WTC11 (cell line): Measurements from ENCODE around the gene CHCHD1. TPM values are rescaled to one million over a fixed set of nuclear protein-coding genes. Genes with fewer than 3 reads are reported as not detected.
"Not testable (repeated sequence)": the region's sequence is repeated elsewhere in the genome, so short reads cannot be mapped to it uniquely, and the experiment has no call there.

Source experiments
- ATAC-seq: fragments of 200-7000 bp; cut with Tn5 transposase; 2 replicates; pipeline ENCODE4 v1.10.0; 2021; ENCODE audit warnings: mild to moderate bottlenecking, moderate library complexity
- CTCF ChIA-PET: fragments of 300-600 bp; sonication (Branson Sonifier 250); formaldehyde crosslinking; loops from one replicate; lab custom pipeline; 2021; ENCODE audit warnings: antibody characterized with exemption; lab: Charles Lee
- POLR2A ChIA-PET: fragments of 350-600 bp; sonication (Branson Sonifier 250); formaldehyde crosslinking; loops from one replicate; lab custom pipeline; 2021; ENCODE audit warnings: antibody characterized with exemption; lab: Charles Lee
- DNase-seq: peaks from one replicate; pipeline ENCODE4 v3.0.0; 2021; ENCODE audit warnings: low spot score
- H3K27ac Mint-ChIP-seq: 2 replicates; pipeline ENCODE4 v1.8.0; 2021; ENCODE audit warnings: mixed read lengths
- H3K27me3 Mint-ChIP-seq: 2 replicates; pipeline ENCODE4 v1.8.0; 2021; ENCODE audit warnings: low read depth, mild to moderate bottlenecking, moderate library complexity, mixed read lengths
- H3K36me3 Mint-ChIP-seq: 2 replicates; pipeline ENCODE4 v1.8.0; 2021; ENCODE audit warnings: mixed read lengths
- H3K4me1 Mint-ChIP-seq: 2 replicates; pipeline ENCODE4 v1.8.0; 2022; ENCODE audit warnings: mixed read lengths
- H3K4me3 Mint-ChIP-seq: 2 replicates; pipeline ENCODE4 v1.8.0; 2021; ENCODE audit warnings: mild to moderate bottlenecking, moderate library complexity, mixed read lengths
- H3K9me3 Mint-ChIP-seq: 2 replicates; pipeline ENCODE4 v1.8.0; 2021; ENCODE audit warnings: mixed read lengths
- CBFB ChIP-seq: sonication (generic); formaldehyde crosslinking; IDR thresholded peaks from 2 replicates; pipeline ENCODE4 v1.8.1; 2022; ENCODE audit warnings: mild to moderate bottlenecking, low read depth, missing genetic modification reagents
- ELF4 ChIP-seq: sonication (generic); formaldehyde crosslinking; IDR thresholded peaks from 2 replicates; pipeline ENCODE4 v1.8.1; 2022; ENCODE audit warnings: low read depth, mild to moderate bottlenecking, moderate library complexity, missing genetic modification reagents
- GABPB1 ChIP-seq: sonication (generic); formaldehyde crosslinking; IDR thresholded peaks from 2 replicates; pipeline ENCODE4 v1.8.1; 2023; ENCODE audit warnings: mild to moderate bottlenecking, missing genetic modification reagents
- GRHL2 ChIP-seq: fragments of 250-450 bp; sonication (Bioruptor Pico); IDR thresholded peaks from 2 replicates; pipeline ENCODE4 v1.8.0; 2022; ENCODE audit warnings: mild to moderate bottlenecking, moderate library complexity; ENCODE audit not compliant: insufficient replicate concordance, severe bottlenecking
- GTF2I ChIP-seq: fragments of 250-450 bp; sonication (Bioruptor Pico); conservative IDR thresholded peaks from 2 replicates; pipeline ENCODE4 v1.4.0; 2021; ENCODE audit warnings: mild to moderate bottlenecking
- MYBL2 ChIP-seq: sonication (generic); formaldehyde crosslinking; IDR thresholded peaks from 2 replicates; pipeline ENCODE4 v1.8.1; 2023; ENCODE audit warnings: mild to moderate bottlenecking, moderate library complexity, missing genetic modification reagents
- RELA ChIP-seq: sonication (generic); formaldehyde crosslinking; IDR thresholded peaks from 2 replicates; pipeline ENCODE4 v1.8.1; 2022; ENCODE audit warnings: missing genetic modification reagents, mild to moderate bottlenecking, borderline replicate concordance
- SP1 ChIP-seq: sonication (generic); formaldehyde crosslinking; conservative IDR thresholded peaks from 2 replicates; pipeline ENCODE4 v1.8.1; 2022; ENCODE audit warnings: missing genetic modification reagents
- TP53 ChIP-seq: sonication (generic); formaldehyde crosslinking; IDR thresholded peaks from 2 replicates; pipeline ENCODE4 v1.8.1; 2023; ENCODE audit warnings: mild to moderate bottlenecking, missing genetic modification reagents
- total RNA-seq: library from RNA; stranded (reverse); gene quantifications from 3 replicates; pipeline ENCODE4 v1.2.3, GENCODE V29; 2021
- TF ChIP-seq, protein P1 (sequence below): fragments of 250-450 bp; sonication (Bioruptor Pico); IDR thresholded peaks from 2 replicates; pipeline ENCODE4 v1.9.0; 2021; ENCODE audit warnings: mild to moderate bottlenecking, borderline replicate concordance
- TF ChIP-seq, protein P2 (sequence below): sonication (generic); formaldehyde crosslinking; IDR thresholded peaks from 2 replicates; pipeline ENCODE4 v1.8.0; 2022; ENCODE audit warnings: mild to moderate bottlenecking, missing genetic modification reagents
- TF ChIP-seq, protein P3 (sequence below): sonication (generic); formaldehyde crosslinking; IDR thresholded peaks from 2 replicates; pipeline ENCODE4 v1.8.1; 2023; ENCODE audit warnings: mild to moderate bottlenecking, missing genetic modification reagents, moderate library complexity
- TF ChIP-seq, protein P4 (sequence below): sonication (generic); formaldehyde crosslinking; conservative IDR thresholded peaks from 2 replicates; pipeline ENCODE4 v1.8.1; 2023; ENCODE audit warnings: mild to moderate bottlenecking, low read depth, missing genetic modification reagents, moderate library complexity
- TF ChIP-seq, protein P5 (sequence below): sonication (generic); formaldehyde crosslinking; IDR thresholded peaks from 2 replicates; pipeline ENCODE4 v1.8.1; 2022; ENCODE audit warnings: low read depth, missing genetic modification reagents, borderline replicate concordance

CHCHD1 gene
- total RNA-seq, 1 experiment from 2014 or later: 45.9 TPM

DNA sequence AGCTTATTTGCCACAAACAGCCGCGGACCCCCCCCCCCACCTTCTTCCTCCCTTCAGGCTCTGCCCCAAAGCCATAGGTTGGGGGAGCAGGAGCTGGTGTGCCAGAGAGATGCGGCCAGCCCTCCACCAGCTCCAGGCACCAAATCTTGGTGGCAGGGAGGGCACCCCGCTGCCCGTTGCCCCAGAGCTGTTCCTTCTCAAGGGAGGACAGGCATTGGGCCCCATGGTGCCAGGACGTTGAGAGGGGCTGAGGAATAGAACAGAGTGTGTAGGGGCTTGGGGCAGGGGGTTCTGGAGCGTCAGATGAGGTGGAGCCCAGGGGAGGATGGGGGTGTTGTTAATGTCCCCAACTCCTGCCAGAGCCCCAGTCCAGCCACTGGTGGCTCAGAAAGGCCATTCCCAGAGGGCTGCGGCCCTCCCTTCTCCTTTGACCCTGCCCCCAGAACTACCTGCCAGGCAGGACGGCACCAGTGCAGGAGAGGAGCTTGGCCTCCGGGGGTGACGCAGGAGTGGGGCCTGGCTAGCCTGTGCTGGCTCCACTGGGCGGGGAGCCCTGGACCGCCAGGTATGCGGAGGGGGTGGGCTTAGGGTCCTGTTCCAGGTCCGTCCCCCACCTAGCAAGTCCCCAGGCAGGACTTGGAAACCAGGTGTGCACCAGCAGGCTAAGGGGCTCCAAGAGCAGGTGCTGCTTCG lies 47.7 kb upstream of the CHCHD1 start:
- peak; percentile 11; the same call in 1 of the 2 replicates for ATAC-seq
- H3K27me3 Mint-ChIP-seq: no peaks in the 10 kb centered on the region
- ChIA-PET POLR2A (interaction anchor here (1.6 kb wide), 1 partner anchor 9 kb away, joined by 6 read pairs; no protein-coding TSS in a partner anchor), CTCF (interaction anchor here (0.6 to 1.6 kb wide), 5 partner anchors 35 to 222 kb away, joined by 3 to 7 read pairs (median 3); a partner anchor contains a TSS)
- H3K9me3 Mint-ChIP-seq: no peaks in the 10 kb centered on the region
- peak; percentile 21 for DNase-seq
- no peak overlapping the region for H3K27ac Mint-ChIP-seq
- TF ChIP-seq GTF2I (CRISPR knock-in tag) (no peak), ELF4 (CRISPR knock-in tag) (no peak), SP1 (CRISPR knock-in tag) (no peak), GRHL2 (CRISPR knock-in tag) (no peak)
- TF ChIP-seq, protein P1, sequence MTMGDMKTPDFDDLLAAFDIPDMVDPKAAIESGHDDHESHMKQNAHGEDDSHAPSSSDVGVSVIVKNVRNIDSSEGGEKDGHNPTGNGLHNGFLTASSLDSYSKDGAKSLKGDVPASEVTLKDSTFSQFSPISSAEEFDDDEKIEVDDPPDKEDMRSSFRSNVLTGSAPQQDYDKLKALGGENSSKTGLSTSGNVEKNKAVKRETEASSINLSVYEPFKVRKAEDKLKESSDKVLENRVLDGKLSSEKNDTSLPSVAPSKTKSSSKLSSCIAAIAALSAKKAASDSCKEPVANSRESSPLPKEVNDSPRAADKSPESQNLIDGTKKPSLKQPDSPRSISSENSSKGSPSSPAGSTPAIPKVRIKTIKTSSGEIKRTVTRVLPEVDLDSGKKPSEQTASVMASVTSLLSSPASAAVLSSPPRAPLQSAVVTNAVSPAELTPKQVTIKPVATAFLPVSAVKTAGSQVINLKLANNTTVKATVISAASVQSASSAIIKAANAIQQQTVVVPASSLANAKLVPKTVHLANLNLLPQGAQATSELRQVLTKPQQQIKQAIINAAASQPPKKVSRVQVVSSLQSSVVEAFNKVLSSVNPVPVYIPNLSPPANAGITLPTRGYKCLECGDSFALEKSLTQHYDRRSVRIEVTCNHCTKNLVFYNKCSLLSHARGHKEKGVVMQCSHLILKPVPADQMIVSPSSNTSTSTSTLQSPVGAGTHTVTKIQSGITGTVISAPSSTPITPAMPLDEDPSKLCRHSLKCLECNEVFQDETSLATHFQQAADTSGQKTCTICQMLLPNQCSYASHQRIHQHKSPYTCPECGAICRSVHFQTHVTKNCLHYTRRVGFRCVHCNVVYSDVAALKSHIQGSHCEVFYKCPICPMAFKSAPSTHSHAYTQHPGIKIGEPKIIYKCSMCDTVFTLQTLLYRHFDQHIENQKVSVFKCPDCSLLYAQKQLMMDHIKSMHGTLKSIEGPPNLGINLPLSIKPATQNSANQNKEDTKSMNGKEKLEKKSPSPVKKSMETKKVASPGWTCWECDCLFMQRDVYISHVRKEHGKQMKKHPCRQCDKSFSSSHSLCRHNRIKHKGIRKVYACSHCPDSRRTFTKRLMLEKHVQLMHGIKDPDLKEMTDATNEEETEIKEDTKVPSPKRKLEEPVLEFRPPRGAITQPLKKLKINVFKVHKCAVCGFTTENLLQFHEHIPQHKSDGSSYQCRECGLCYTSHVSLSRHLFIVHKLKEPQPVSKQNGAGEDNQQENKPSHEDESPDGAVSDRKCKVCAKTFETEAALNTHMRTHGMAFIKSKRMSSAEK: no peak
- TF ChIP-seq, protein P2, sequence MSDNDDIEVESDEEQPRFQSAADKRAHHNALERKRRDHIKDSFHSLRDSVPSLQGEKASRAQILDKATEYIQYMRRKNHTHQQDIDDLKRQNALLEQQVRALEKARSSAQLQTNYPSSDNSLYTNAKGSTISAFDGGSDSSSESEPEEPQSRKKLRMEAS: no peak
- H3K36me3 Mint-ChIP-seq: peaks cover 8% of the 10 kb centered on the region; the same call in 1 of the 2 replicates
- H3K4me3 Mint-ChIP-seq: no peak overlapping the region
- H3K4me1 Mint-ChIP-seq: 0 out of 2 replicates have a peak, but pooled peaks cover 2% of the 10 kb centered on the region

DNA sequence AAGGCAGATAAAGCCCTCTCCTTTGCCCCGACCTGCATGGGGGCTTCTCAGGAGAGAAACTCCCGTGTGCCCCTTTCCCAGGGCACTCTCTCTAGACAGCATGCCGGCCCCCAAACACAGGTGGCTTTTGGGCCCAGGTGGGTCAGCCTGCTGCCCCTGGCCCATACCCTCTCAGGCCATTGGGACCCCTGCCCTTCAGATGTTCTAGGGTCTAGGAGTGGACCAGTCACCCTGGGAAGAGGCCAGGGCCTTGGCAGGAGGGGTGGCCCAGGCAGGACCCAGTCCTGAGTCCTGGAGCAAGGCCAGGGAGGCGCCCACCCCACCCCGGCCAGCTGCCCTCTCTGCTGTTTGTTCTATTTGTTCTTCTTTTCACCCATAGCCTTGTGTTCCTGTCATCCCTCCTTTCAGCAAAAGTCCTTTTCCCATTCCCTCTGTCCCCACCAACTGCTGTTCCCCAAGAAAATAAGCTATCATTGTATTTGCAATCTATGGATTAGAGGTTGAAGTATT lies 47.0 kb upstream of the CHCHD1 start:
- no peak overlapping the region for H3K27ac Mint-ChIP-seq
- ChIA-PET POLR2A (no interaction called here), CTCF (no interaction called here)
- 0 out of 2 replicates have a peak, but pooled peaks cover 2% of the 10 kb centered on the region for H3K4me1 Mint-ChIP-seq
- no peak for TF ChIP-seq MYBL2 (CRISPR knock-in tag)
- TF ChIP-seq, protein P3, sequence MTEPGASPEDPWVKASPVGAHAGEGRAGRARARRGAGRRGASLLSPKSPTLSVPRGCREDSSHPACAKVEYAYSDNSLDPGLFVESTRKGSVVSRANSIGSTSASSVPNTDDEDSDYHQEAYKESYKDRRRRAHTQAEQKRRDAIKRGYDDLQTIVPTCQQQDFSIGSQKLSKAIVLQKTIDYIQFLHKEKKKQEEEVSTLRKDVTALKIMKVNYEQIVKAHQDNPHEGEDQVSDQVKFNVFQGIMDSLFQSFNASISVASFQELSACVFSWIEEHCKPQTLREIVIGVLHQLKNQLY (CRISPR knock-in tag): no peak
- TF ChIP-seq, protein P4, sequence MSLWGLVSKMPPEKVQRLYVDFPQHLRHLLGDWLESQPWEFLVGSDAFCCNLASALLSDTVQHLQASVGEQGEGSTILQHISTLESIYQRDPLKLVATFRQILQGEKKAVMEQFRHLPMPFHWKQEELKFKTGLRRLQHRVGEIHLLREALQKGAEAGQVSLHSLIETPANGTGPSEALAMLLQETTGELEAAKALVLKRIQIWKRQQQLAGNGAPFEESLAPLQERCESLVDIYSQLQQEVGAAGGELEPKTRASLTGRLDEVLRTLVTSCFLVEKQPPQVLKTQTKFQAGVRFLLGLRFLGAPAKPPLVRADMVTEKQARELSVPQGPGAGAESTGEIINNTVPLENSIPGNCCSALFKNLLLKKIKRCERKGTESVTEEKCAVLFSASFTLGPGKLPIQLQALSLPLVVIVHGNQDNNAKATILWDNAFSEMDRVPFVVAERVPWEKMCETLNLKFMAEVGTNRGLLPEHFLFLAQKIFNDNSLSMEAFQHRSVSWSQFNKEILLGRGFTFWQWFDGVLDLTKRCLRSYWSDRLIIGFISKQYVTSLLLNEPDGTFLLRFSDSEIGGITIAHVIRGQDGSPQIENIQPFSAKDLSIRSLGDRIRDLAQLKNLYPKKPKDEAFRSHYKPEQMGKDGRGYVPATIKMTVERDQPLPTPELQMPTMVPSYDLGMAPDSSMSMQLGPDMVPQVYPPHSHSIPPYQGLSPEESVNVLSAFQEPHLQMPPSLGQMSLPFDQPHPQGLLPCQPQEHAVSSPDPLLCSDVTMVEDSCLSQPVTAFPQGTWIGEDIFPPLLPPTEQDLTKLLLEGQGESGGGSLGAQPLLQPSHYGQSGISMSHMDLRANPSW (CRISPR knock-in tag): no peak
- TF ChIP-seq TP53: no peak
- TF ChIP-seq RELA (CRISPR knock-in tag): no peak
- TF ChIP-seq, protein P5, sequence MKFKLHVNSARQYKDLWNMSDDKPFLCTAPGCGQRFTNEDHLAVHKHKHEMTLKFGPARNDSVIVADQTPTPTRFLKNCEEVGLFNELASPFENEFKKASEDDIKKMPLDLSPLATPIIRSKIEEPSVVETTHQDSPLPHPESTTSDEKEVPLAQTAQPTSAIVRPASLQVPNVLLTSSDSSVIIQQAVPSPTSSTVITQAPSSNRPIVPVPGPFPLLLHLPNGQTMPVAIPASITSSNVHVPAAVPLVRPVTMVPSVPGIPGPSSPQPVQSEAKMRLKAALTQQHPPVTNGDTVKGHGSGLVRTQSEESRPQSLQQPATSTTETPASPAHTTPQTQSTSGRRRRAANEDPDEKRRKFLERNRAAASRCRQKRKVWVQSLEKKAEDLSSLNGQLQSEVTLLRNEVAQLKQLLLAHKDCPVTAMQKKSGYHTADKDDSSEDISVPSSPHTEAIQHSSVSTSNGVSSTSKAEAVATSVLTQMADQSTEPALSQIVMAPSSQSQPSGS (CRISPR knock-in tag): no peak
- TF ChIP-seq GABPB1 (CRISPR knock-in tag): no peak
- TF ChIP-seq CBFB (CRISPR knock-in tag): no peak
- no peak overlapping the region for H3K4me3 Mint-ChIP-seq
- ATAC-seq: no peak
- no peaks in the 10 kb centered on the region for H3K27me3 Mint-ChIP-seq
- peaks cover 8% of the 10 kb centered on the region; the same call in 1 of the 2 replicates for H3K36me3 Mint-ChIP-seq
- DNase-seq: no peak
- no peaks in the 10 kb centered on the region for H3K9me3 Mint-ChIP-seq

DNA sequence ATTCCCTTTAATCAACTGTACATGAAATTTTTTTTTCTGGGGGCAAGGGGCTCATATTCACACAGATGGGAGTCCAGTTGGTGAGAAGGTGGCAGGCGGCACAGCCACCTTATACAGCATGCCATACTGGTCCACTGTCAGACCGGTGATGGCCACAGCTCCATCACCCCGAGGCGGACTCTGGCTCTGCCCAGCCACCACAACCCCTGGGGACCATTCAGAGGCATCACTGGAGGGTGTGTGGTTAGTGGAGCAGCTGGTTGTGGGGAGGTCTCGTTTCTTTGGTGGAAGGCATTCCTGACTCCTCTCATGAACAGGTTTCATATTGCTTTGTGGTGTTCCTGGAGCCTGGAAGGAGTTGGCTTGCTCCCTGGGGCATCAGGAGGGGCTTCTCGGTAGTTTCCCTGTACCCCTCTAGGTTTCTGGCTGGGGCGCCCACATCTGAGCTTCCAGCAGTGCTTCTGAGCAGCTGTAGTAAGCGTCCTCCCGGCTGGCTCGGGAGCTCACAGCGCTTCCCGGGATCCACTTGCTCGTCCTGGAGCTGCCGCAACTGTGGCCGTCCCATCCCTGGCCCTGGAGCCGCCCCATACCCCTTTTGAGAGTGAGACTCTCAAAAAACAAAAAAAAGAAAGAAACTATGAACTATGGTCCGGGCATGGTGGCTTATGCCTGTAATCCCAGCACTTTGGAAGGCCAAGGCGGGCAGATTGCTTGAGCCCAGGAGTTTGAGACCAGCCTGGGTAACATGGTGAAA lies 41.2 kb upstream of the CHCHD1 start:
- H3K9me3 Mint-ChIP-seq, H3K4me3 Mint-ChIP-seq, H3K27ac Mint-ChIP-seq, ATAC-seq, DNase-seq, CTCF ChIA-PET, H3K36me3 Mint-ChIP-seq, H3K27me3 Mint-ChIP-seq: not testable (repeated sequence)
- H3K4me1 Mint-ChIP-seq: peaks cover 30% of the 10 kb centered on the region
- POLR2A ChIA-PET: interaction anchor here (1.3 kb wide), 1 partner anchor 10 kb away, joined by 3 read pairs; no protein-coding TSS in a partner anchor
